Skeletal muscle satellite cell (primary cell): Measurements from ENCODE around the gene ACOT8.

Experiments
- H3K27me3 ChIP-seq: 2 replicates; pipeline ENCODE4 v1.7.0; 2013; ENCODE audit warnings: low read length; ENCODE audit not compliant: control insufficient read depth, insufficient read depth
- H3K36me3 ChIP-seq: 2 replicates; pipeline ENCODE4 v1.7.0; 2013; ENCODE audit warnings: mild to moderate bottlenecking, control low read depth, low read length; ENCODE audit not compliant: insufficient read depth
- H3K4me1 ChIP-seq: 2 replicates; pipeline ENCODE4 v1.7.0; 2013; ENCODE audit warnings: low read length; ENCODE audit not compliant: control insufficient read depth, insufficient read depth
- H3K4me2 ChIP-seq: 2 replicates; pipeline ENCODE4 v1.7.0; 2013; ENCODE audit warnings: mild to moderate bottlenecking, low read length
- H3K4me3 ChIP-seq: 2 replicates; pipeline ENCODE4 v1.7.0; 2013; ENCODE audit warnings: low read length
- H3K9ac ChIP-seq: 2 replicates; pipeline ENCODE4 v1.7.0; 2013; ENCODE audit warnings: mild to moderate bottlenecking, low read depth, low read length, moderate library complexity
- H3K9me3 ChIP-seq: replicated peaks from 2 replicates; pipeline ENCODE4 v1.7.0; 2013; ENCODE audit warnings: mild to moderate bottlenecking, control low read depth, low read length

ACOT8 gene

GRCh38 chr20:45848421-45848820, 8.8 kb downstream of the ACOT8 start:
- H3K9me3 ChIP-seq: no peaks in the 10 kb centered on the region
- no peaks in the 10 kb centered on the region for H3K4me1 ChIP-seq
- H3K36me3 ChIP-seq: peaks cover 41% of the 10 kb centered on the region
- H3K4me3 ChIP-seq: no peak overlapping the region
- no peak overlapping the region for H3K9ac ChIP-seq
- H3K27me3 ChIP-seq: no peaks in the 10 kb centered on the region
- no peak overlapping the region for H3K4me2 ChIP-seq

- Histone ChIP-seq H3K4me1 (no peaks in the 10 kb centered on the region), H3K4me2 (no peak overlapping the region), H3K4me3 (no peak overlapping the region), H3K9me3 (no peaks in the 10 kb centered on the region), H3K9ac (no peak overlapping the region), H3K36me3 (peaks cover 64% of the 10 kb centered on the region), H3K27me3 (no peaks in the 10 kb centered on the region)
Observed at GRCh38 chr20:45845452-45845851, 11.7 kb downstream of the ACOT8 start.

- Histone ChIP-seq H3K9ac (no peak overlapping the region), H3K36me3 (peaks cover 64% of the 10 kb centered on the region), H3K4me1 (no peaks in the 10 kb centered on the region), H3K4me2 (no peak overlapping the region), H3K4me3 (no peak overlapping the region), H3K27me3 (no peaks in the 10 kb centered on the region), H3K9me3 (no peaks in the 10 kb centered on the region)
Observed at GRCh38 chr20:45843506-45843905, 13.7 kb downstream of the ACOT8 start.

- Histone ChIP-seq H3K4me1 (no peaks in the 10 kb centered on the region), H3K9me3 (no peaks in the 10 kb centered on the region), H3K27me3 (no peaks in the 10 kb centered on the region), H3K4me2 (no peak overlapping the region), H3K36me3 (peaks cover 59% of the 10 kb centered on the region), H3K9ac (no peak overlapping the region), H3K4me3 (no peak overlapping the region)
Observed at GRCh38 chr20:45842169-45842812, 14.9 kb downstream of the ACOT8 start.

GRCh38 chr20:45841407-45842129, 15.6 kb downstream of the ACOT8 start:
- Histone ChIP-seq H3K4me1 (peaks cover 4% of the 10 kb centered on the region), H3K4me3 (no peak overlapping the region), H3K9me3 (no peaks in the 10 kb centered on the region), H3K9ac (no peak overlapping the region), H3K27me3 (no peaks in the 10 kb centered on the region), H3K36me3 (peaks cover 60% of the 10 kb centered on the region), H3K4me2 (no peak overlapping the region)

GRCh38 chr20:45840700-45841198, 16.4 kb downstream of the ACOT8 start:
- peaks cover 9% of the 10 kb centered on the region for H3K4me1 ChIP-seq
- H3K36me3 ChIP-seq: peaks cover 54% of the 10 kb centered on the region
- no peaks in the 10 kb centered on the region for H3K27me3 ChIP-seq
- H3K4me3 ChIP-seq: no peak overlapping the region
- no peak overlapping the region for H3K4me2 ChIP-seq
- no peak overlapping the region for H3K9ac ChIP-seq
- H3K9me3 ChIP-seq: no peaks in the 10 kb centered on the region

GRCh38 chr20:45836841-45837240, 20.4 kb downstream of the ACOT8 start:
- Histone ChIP-seq H3K4me2 (peak overlapping the region; percentile 50), H3K9ac (no peak overlapping the region), H3K9me3 (no peaks in the 10 kb centered on the region), H3K4me3 (peak overlapping the region; percentile 12), H3K4me1 (peaks cover 32% of the 10 kb centered on the region), H3K27me3 (no peaks in the 10 kb centered on the region), H3K36me3 (peaks cover 20% of the 10 kb centered on the region)

GRCh38 chr20:45835825-45836224, 21.4 kb downstream of the ACOT8 start:
- Histone ChIP-seq H3K36me3 (peaks cover 10% of the 10 kb centered on the region), H3K27me3 (no peaks in the 10 kb centered on the region), H3K4me3 (peak overlapping the region; percentile 83), H3K4me2 (peak overlapping the region; percentile 96), H3K4me1 (peaks cover 32% of the 10 kb centered on the region), H3K9ac (peak overlapping the region; percentile 90), H3K9me3 (no peaks in the 10 kb centered on the region)

- peak overlapping the region; percentile 90 for H3K9ac ChIP-seq
- peak overlapping the region; percentile 96 for H3K4me2 ChIP-seq
Observed at GRCh38 chr20:45835329-45835765, 21.8 kb downstream of the ACOT8 start.

GRCh38 chr20:45834797-45835161, 22.4 kb downstream of the ACOT8 start:
- H3K4me3 ChIP-seq: peak overlapping the region; percentile 83
- H3K4me1 ChIP-seq: peaks cover 32% of the 10 kb centered on the region
- peak overlapping the region; percentile 90 for H3K9ac ChIP-seq
- no peaks in the 10 kb centered on the region for H3K9me3 ChIP-seq
- H3K27me3 ChIP-seq: no peaks in the 10 kb centered on the region
- H3K4me2 ChIP-seq: peak overlapping the region; percentile 96
- peaks cover 4% of the 10 kb centered on the region for H3K36me3 ChIP-seq

More at GRCh38 chr20:45835329-45835765, 21.8 kb downstream of the ACOT8 start:
- Histone ChIP-seq H3K4me3 (peak overlapping the region; percentile 83), H3K4me1 (peaks cover 32% of the 10 kb centered on the region), H3K9me3 (no peaks in the 10 kb centered on the region), H3K27me3 (no peaks in the 10 kb centered on the region), H3K36me3 (peaks cover 7% of the 10 kb centered on the region)

GRCh38 chr20:45833883-45834796, 23.1 kb downstream of the ACOT8 start:
- H3K27me3 ChIP-seq: no peaks in the 10 kb centered on the region
- H3K36me3 ChIP-seq: peaks cover 3% of the 10 kb centered on the region
- H3K4me3 ChIP-seq: peak overlapping the region; percentile 83
- H3K9me3 ChIP-seq: no peaks in the 10 kb centered on the region
- peak overlapping the region; percentile 90 for H3K9ac ChIP-seq
- peaks cover 32% of the 10 kb centered on the region for H3K4me1 ChIP-seq
- peak overlapping the region; percentile 96 for H3K4me2 ChIP-seq
